PC-9 (cell line): ENCODE measurements around the gene RAB11B. TPM values are rescaled to one million over a fixed set of nuclear protein-coding genes. Genes with fewer than 3 reads are reported as not detected.

ENCODE experiments used
- BruUV-seq: library from RNA; stranded (reverse); fragments of 400-500 nt; replicated peaks from 2 replicates; lab custom pipeline; 2021; lab: Mats Ljungman, UMichigan
- CTCF ChIA-PET: fragments of 300-600 bp; sonication (Branson Sonifier 250); formaldehyde crosslinking; loops from one replicate; lab custom pipeline; 2022; ENCODE audit warnings: antibody characterized with exemption; lab: Charles Lee
- POLR2A ChIA-PET: fragments of 300-600 bp; sonication (Branson Sonifier 250); formaldehyde crosslinking; loops from one replicate; lab custom pipeline; 2022; ENCODE audit warnings: antibody characterized with exemption; ENCODE audit not compliant: unreplicated experiment; lab: Charles Lee
- DNase-seq, 2 experiments: peaks; one replicate each; pipeline versions ENCODE4 v3.0.0 to v3.0.0-alpha.2; 2015 to 2022; ENCODE audit warnings: mixed read lengths in 1 of 2
- H2AFZ ChIP-seq: fragments of 200-600 bp; sonication (generic); 2 replicates; pipeline ENCODE4 v1.8.1; 2017; ENCODE audit warnings: antibody characterized with exemption
- H3F3A ChIP-seq: fragments of 200-600 bp; sonication (generic); 2 replicates; pipeline ENCODE4 v1.8.1; 2017; ENCODE audit warnings: antibody characterized with exemption, mild to moderate bottlenecking, low read depth; ENCODE audit not compliant: insufficient read depth
- H3K27ac ChIP-seq: fragments of 200-600 bp; sonication (generic); 2 replicates; pipeline ENCODE4 v1.6.1; 2016; ENCODE audit warnings: mixed run types
- H3K27me3 ChIP-seq: fragments of 200-600 bp; sonication (generic); 2 replicates; pipeline ENCODE4 v1.6.1; 2016; ENCODE audit warnings: low read depth, mixed run types; ENCODE audit not compliant: insufficient read depth
- H3K36me3 ChIP-seq: fragments of 200-600 bp; sonication (generic); 2 replicates; pipeline ENCODE4 v1.6.1; 2016; ENCODE audit warnings: low read depth, mixed run types
- H3K4me1 ChIP-seq: fragments of 200-600 bp; sonication (generic); replicated peaks from 2 replicates; pipeline ENCODE4 v1.6.1; 2016; ENCODE audit warnings: mixed run types; ENCODE audit not compliant: insufficient read depth
- H3K4me2 ChIP-seq: fragments of 200-600 bp; sonication (generic); 2 replicates; pipeline ENCODE4 v1.6.1; 2017; ENCODE audit warnings: mixed run types
- H3K4me3 ChIP-seq: fragments of 200-600 bp; sonication (generic); 2 replicates; pipeline ENCODE4 v1.6.1; 2016; ENCODE audit warnings: mixed run types
- H3K79me2 ChIP-seq: fragments of 200-600 bp; sonication (generic); 2 replicates; pipeline ENCODE4 v1.6.1; 2017; ENCODE audit warnings: low read depth, mixed run types
- H3K9me2 ChIP-seq: fragments of 200-600 bp; sonication (generic); 2 replicates; pipeline ENCODE4 v1.8.1; 2017; ENCODE audit warnings: mild to moderate bottlenecking; ENCODE audit not compliant: insufficient read depth
- H3K9me3 ChIP-seq: fragments of 200-600 bp; sonication (generic); 2 replicates; pipeline ENCODE4 v1.8.1; 2016; ENCODE audit warnings: low read depth; ENCODE audit not compliant: insufficient read depth
- H4K20me1 ChIP-seq: fragments of 200-600 bp; sonication (generic); 2 replicates; pipeline ENCODE4 v1.8.1; 2017; ENCODE audit not compliant: insufficient read depth
- CTCF ChIP-seq: fragments of 200-600 bp; sonication (generic); conservative IDR thresholded peaks from 2 replicates; pipeline ENCODE4 v1.6.1; 2017; ENCODE audit warnings: mixed run types, antibody characterized with exemption, mild to moderate bottlenecking, moderate library complexity
- EZH2 ChIP-seq: fragments of 200-600 bp; sonication (generic); IDR thresholded peaks from 2 replicates; pipeline ENCODE4 v1.8.0; 2017; ENCODE audit warnings: antibody characterized with exemption, low read depth
- intact Hi-C: fragments of 100-400 bp; cut with micrococcal nuclease; formaldehyde crosslinking; loops from one replicate; pipeline ENCODE4 v1.10.0; 2022; ENCODE audit not compliant: unreplicated experiment
- total RNA-seq: library from RNA; stranded (reverse); gene quantifications from 2 replicates; pipeline ENCODE4 v1.2.3, GENCODE V29; 2021

Gene RAB11B
- total RNA-seq, 1 experiment from 2014 or later = 126 TPM

- CTCF ChIA-PET = interaction anchor here (0.6 to 1.0 kb wide), 2 partner anchors 51 to 144 kb away, joined by 4 read pairs; partner anchors contain the start of gene MARCHF2
- H2AFZ ChIP-seq = no peak overlapping the region
- no peaks in the 10 kb centered on the region for H3K9me2 ChIP-seq
- H3K36me3 ChIP-seq = no peaks in the 10 kb centered on the region
- no peaks in the 10 kb centered on the region for H4K20me1 ChIP-seq
- BruUV-seq = no TSS peak
- H3K27me3 ChIP-seq = no peaks in the 10 kb centered on the region
- POLR2A ChIA-PET = interaction anchor here (1.1 kb wide), 1 partner anchor 29 kb away, joined by 4 read pairs; no protein-coding TSS in a partner anchor
- H3K79me2 ChIP-seq = no peaks in the 10 kb centered on the region
- TF ChIP-seq CTCF (no peak), EZH2 (no peak)
- no peaks in the 10 kb centered on the region for H3K9me3 ChIP-seq
- DNase-seq = peak; percentile 93 to 98
- no peak overlapping the region for H3K4me3 ChIP-seq
- peak overlapping the region; percentile 75 for H3K27ac ChIP-seq
- peaks cover 53% of the 10 kb centered on the region for H3K4me1 ChIP-seq
- intact Hi-C loops = loop anchor here (2.0 to 10.0 kb wide), 2 partner anchors 29 to 93 kb away; partner anchors contain the start of gene RAB11B
- peak overlapping the region; percentile 62 for H3K4me2 ChIP-seq
- peaks cover 35% of the 10 kb centered on the region for H3F3A ChIP-seq
Measured at GRCh38 chr19:8361921-8362793, 28.0 kb upstream of the RAB11B start.

GRCh38 chr19:8363803-8364771, 26.1 kb upstream of the RAB11B start, which contains the start of gene ANGPTL4:
ANGPTL4 (plus strand) TSS chr19:8364155; CDS start chr19:8364322, 167 bp downstream.
- TSS peak; percentile 24 for BruUV-seq
- intact Hi-C loops = loop anchor here (2.0 to 10.0 kb wide), 2 partner anchors 27 to 91 kb away; partner anchors contain the start of gene RAB11B
- Histone ChIP-seq H4K20me1 (no peaks in the 10 kb centered on the region), H2AFZ (no peak within 1 kb of the TSS), H3K9me2 (no peaks in the 10 kb centered on the region), H3F3A (peaks cover 37% of the 10 kb centered on the region), H3K4me2 (peak within 1 kb of the TSS; percentile 8; the same call in 1 of the 2 replicates), H3K4me1 (peaks cover 57% of the 10 kb centered on the region), H3K9me3 (no peaks in the 10 kb centered on the region), H3K79me2 (no peaks in the 10 kb centered on the region), H3K36me3 (no peaks in the 10 kb centered on the region), H3K27me3 (no peaks in the 10 kb centered on the region), H3K27ac (peak within 1 kb of the TSS; percentile 75), H3K4me3 (no peak within 1 kb of the TSS)
- ChIA-PET POLR2A (no interaction called here), CTCF (interaction anchor here (0.7 kb wide), 1 partner anchor 1826 kb away, joined by 7 read pairs; no protein-coding TSS in a partner anchor)
- DNase-seq = peak in 1 of 2 experiments; percentile 33
- TF ChIP-seq EZH2 (no peak), CTCF (no peak)
